Rectal smooth muscle tissue (tissue), 1 donor: Measurements from ENCODE around the gene RAP1B.

Experiments used
- H3K27ac ChIP-seq: one replicate; pipeline ENCODE4 v1.7.0; 2013; ENCODE audit warnings: low read depth, low read length, inconsistent platforms
- H3K27me3 ChIP-seq: one replicate; pipeline ENCODE4 v1.7.0; 2013; ENCODE audit warnings: low read length; ENCODE audit not compliant: control insufficient read depth, insufficient read depth
- H3K36me3 ChIP-seq: one replicate; pipeline ENCODE4 v1.7.0; 2013; ENCODE audit warnings: low read length; ENCODE audit not compliant: control insufficient read depth, insufficient read depth
- H3K4me1 ChIP-seq: one replicate; pipeline ENCODE4 v1.7.0; 2013; ENCODE audit warnings: low read length; ENCODE audit not compliant: control insufficient read depth, insufficient read depth
- H3K4me3 ChIP-seq: one replicate; pipeline ENCODE4 v1.7.0; 2013; ENCODE audit warnings: low read length
- H3K9ac ChIP-seq: one replicate; pipeline ENCODE4 v1.7.0; 2013; ENCODE audit warnings: low read length

Gene RAP1B

GRCh38 chr12:68613209-68613904 lies 2.7 kb downstream of the RAP1B start:
- H3K4me3 ChIP-seq: peak overlapping the region; percentile 98
- H3K27ac ChIP-seq: peak overlapping the region; percentile 98
- H3K27me3 ChIP-seq: no peaks in the 10 kb centered on the region
- no peak overlapping the region for H3K9ac ChIP-seq
- peaks cover 32% of the 10 kb centered on the region for H3K4me1 ChIP-seq
- H3K36me3 ChIP-seq: no peaks in the 10 kb centered on the region

- H3K36me3 ChIP-seq: no peaks in the 10 kb centered on the region
- H3K4me1 ChIP-seq: peaks cover 32% of the 10 kb centered on the region
- H3K4me3 ChIP-seq: peak overlapping the region; percentile 21
- H3K9ac ChIP-seq: no peak overlapping the region
- peak overlapping the region; percentile 7 for H3K27ac ChIP-seq
- H3K27me3 ChIP-seq: no peaks in the 10 kb centered on the region
Observed at GRCh38 chr12:68614105-68614679, 3.5 kb downstream of the RAP1B start.

- Histone ChIP-seq H3K27ac (no peak overlapping the region), H3K4me3 (peak overlapping the region; percentile 21), H3K4me1 (peaks cover 34% of the 10 kb centered on the region), H3K9ac (no peak overlapping the region), H3K27me3 (no peaks in the 10 kb centered on the region), H3K36me3 (no peaks in the 10 kb centered on the region)
Observed at GRCh38 chr12:68614769-68615168, 4.1 kb downstream of the RAP1B start.

- H3K4me1 ChIP-seq: peaks cover 44% of the 10 kb centered on the region
- no peak overlapping the region for H3K9ac ChIP-seq
- H3K27me3 ChIP-seq: no peaks in the 10 kb centered on the region
- H3K36me3 ChIP-seq: no peaks in the 10 kb centered on the region
- no peak overlapping the region for H3K27ac ChIP-seq
- H3K4me3 ChIP-seq: no peak overlapping the region
Observed at GRCh38 chr12:68617160-68617926, 6.6 kb downstream of the RAP1B start.

GRCh38 chr12:68619541-68619940 lies 8.8 kb downstream of the RAP1B start:
- Histone ChIP-seq H3K4me1 (peaks cover 37% of the 10 kb centered on the region), H3K27ac (no peak overlapping the region), H3K27me3 (no peaks in the 10 kb centered on the region), H3K4me3 (no peak overlapping the region), H3K9ac (no peak overlapping the region), H3K36me3 (peaks cover 1% of the 10 kb centered on the region)

GRCh38 chr12:68620519-68621471 lies 10.1 kb downstream of the RAP1B start:
- peaks cover 33% of the 10 kb centered on the region for H3K4me1 ChIP-seq

GRCh38 chr12:68621472-68622081 lies 10.9 kb downstream of the RAP1B start:
- H3K4me1 ChIP-seq: peaks cover 33% of the 10 kb centered on the region
- peak overlapping the region; percentile 18 for H3K27ac ChIP-seq
- H3K4me3 ChIP-seq: no peak overlapping the region
- H3K36me3 ChIP-seq: peaks cover 3% of the 10 kb centered on the region
- no peak overlapping the region for H3K9ac ChIP-seq
- no peaks in the 10 kb centered on the region for H3K27me3 ChIP-seq

More at GRCh38 chr12:68620519-68621471, 10.1 kb downstream of the RAP1B start:
- H3K9ac ChIP-seq: no peak overlapping the region
- peaks cover 3% of the 10 kb centered on the region for H3K36me3 ChIP-seq
- no peak overlapping the region for H3K4me3 ChIP-seq
- no peak overlapping the region for H3K27ac ChIP-seq
- H3K27me3 ChIP-seq: no peaks in the 10 kb centered on the region

GRCh38 chr12:68622250-68622649 lies 11.6 kb downstream of the RAP1B start:
- no peak overlapping the region for H3K4me3 ChIP-seq
- no peak overlapping the region for H3K9ac ChIP-seq
- peaks cover 31% of the 10 kb centered on the region for H3K4me1 ChIP-seq
- no peaks in the 10 kb centered on the region for H3K27me3 ChIP-seq
- peaks cover 3% of the 10 kb centered on the region for H3K36me3 ChIP-seq
- no peak overlapping the region for H3K27ac ChIP-seq

- no peaks in the 10 kb centered on the region for H3K27me3 ChIP-seq
- H3K27ac ChIP-seq: no peak overlapping the region
- no peak overlapping the region for H3K9ac ChIP-seq
- peaks cover 3% of the 10 kb centered on the region for H3K36me3 ChIP-seq
- no peak overlapping the region for H3K4me3 ChIP-seq
- H3K4me1 ChIP-seq: peaks cover 27% of the 10 kb centered on the region
Observed at GRCh38 chr12:68623059-68623458, 12.4 kb downstream of the RAP1B start.

GRCh38 chr12:68623984-68624383 lies 13.3 kb downstream of the RAP1B start:
- no peak overlapping the region for H3K4me3 ChIP-seq
- H3K36me3 ChIP-seq: peaks cover 3% of the 10 kb centered on the region
- H3K27me3 ChIP-seq: no peaks in the 10 kb centered on the region
- no peak overlapping the region for H3K9ac ChIP-seq
- H3K4me1 ChIP-seq: peaks cover 27% of the 10 kb centered on the region
- no peak overlapping the region for H3K27ac ChIP-seq

GRCh38 chr12:68624933-68625332 lies 14.2 kb downstream of the RAP1B start:
- H3K4me3 ChIP-seq: no peak overlapping the region
- peaks cover 3% of the 10 kb centered on the region for H3K36me3 ChIP-seq
- H3K27me3 ChIP-seq: no peaks in the 10 kb centered on the region
- H3K4me1 ChIP-seq: peaks cover 23% of the 10 kb centered on the region
- no peak overlapping the region for H3K27ac ChIP-seq
- no peak overlapping the region for H3K9ac ChIP-seq
